Type B pancreatic cell (in vitro differentiated cells): Measurements from ENCODE around the gene ACTL7A. TPM values are rescaled to one million over a fixed set of nuclear protein-coding genes. Genes with fewer than 3 reads are reported as not detected.

Experiments used
- DNase-seq: peaks from one replicate; pipeline ENCODE4 v3.0.0; 2021; ENCODE audit warnings: mixed read lengths; ENCODE audit not compliant: unreplicated experiment; ENCODE audit errors: extremely low spot score
- H3K27ac Mint-ChIP-seq: 2 replicates; pipeline ENCODE4 v1.8.0; 2021; ENCODE audit warnings: mild to moderate bottlenecking, mixed read lengths
- H3K27me3 Mint-ChIP-seq: 2 replicates; pipeline ENCODE4 v1.8.0; 2021; ENCODE audit warnings: mixed read lengths
- H3K36me3 Mint-ChIP-seq: 2 replicates; pipeline ENCODE4 v1.8.0; 2021; ENCODE audit warnings: mixed read lengths
- H3K4me1 Mint-ChIP-seq: one replicate; pipeline ENCODE4 v1.8.0; 2021; ENCODE audit warnings: mixed read lengths; ENCODE audit not compliant: unreplicated experiment
- H3K4me3 Mint-ChIP-seq: 2 replicates; pipeline ENCODE4 v1.8.0; 2021; ENCODE audit warnings: mild to moderate bottlenecking, mixed read lengths
- H3K9me3 Mint-ChIP-seq: 2 replicates; pipeline ENCODE4 v1.8.0; 2021; ENCODE audit warnings: mixed read lengths
- total RNA-seq: library from RNA; stranded (reverse); gene quantifications from 2 replicates; pipeline ENCODE4 v1.2.1, GENCODE V29; 2021; ENCODE audit warnings: low replicate concordance
- TF ChIP-seq, protein P1 (sequence below): fragments of 200-600 bp; sonication (generic); conservative IDR thresholded peaks from 2 replicates; pipeline ENCODE4 v1.5.0; 2021; ENCODE audit warnings: antibody characterized with exemption, mild to moderate bottlenecking

ACTL7A gene
- total RNA-seq, 1 donor from 2014 or later: not detected

DNA sequence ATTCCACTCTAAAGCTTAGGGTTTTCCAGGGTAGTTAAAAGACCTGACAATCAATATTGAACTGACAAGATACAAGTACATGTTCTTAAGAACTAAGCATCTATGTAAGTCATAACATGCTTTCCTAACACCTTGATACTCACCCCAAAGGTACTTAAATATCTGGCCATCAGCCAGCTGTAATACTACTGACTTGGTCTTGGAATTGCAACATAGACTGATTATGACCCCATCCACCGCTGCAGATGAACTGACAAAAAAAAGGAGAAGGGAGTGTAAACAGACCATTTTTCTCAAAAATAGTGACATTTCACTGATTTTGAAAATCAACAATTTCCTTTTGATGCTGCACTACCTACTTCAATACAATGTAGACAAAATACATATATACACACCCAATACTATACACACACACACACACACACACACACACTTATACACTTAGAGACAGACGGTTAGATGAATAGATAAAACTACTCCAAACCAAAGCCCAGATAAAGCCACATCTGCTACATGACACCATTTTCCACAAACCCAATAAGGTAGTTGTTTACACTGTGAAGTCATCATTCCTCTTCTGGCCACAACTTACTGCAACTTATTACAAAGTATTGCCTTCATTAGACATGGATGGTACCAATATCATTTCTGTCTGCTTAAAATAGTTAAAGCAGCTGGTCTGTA lies 41.5 kb downstream of the ACTL7A start:
- Mint-ChIP-seq H3K27ac (no peak overlapping the region), H3K4me3 (no peak overlapping the region), H3K4me1 (peaks cover 6% of the 10 kb centered on the region), H3K27me3 (no peaks in the 10 kb centered on the region), H3K36me3 (peaks cover 36% of the 10 kb centered on the region), H3K9me3 (no peaks in the 10 kb centered on the region)
- no peak for DNase-seq
- TF ChIP-seq, protein P1, sequence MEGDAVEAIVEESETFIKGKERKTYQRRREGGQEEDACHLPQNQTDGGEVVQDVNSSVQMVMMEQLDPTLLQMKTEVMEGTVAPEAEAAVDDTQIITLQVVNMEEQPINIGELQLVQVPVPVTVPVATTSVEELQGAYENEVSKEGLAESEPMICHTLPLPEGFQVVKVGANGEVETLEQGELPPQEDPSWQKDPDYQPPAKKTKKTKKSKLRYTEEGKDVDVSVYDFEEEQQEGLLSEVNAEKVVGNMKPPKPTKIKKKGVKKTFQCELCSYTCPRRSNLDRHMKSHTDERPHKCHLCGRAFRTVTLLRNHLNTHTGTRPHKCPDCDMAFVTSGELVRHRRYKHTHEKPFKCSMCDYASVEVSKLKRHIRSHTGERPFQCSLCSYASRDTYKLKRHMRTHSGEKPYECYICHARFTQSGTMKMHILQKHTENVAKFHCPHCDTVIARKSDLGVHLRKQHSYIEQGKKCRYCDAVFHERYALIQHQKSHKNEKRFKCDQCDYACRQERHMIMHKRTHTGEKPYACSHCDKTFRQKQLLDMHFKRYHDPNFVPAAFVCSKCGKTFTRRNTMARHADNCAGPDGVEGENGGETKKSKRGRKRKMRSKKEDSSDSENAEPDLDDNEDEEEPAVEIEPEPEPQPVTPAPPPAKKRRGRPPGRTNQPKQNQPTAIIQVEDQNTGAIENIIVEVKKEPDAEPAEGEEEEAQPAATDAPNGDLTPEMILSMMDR: no peak

DNA sequence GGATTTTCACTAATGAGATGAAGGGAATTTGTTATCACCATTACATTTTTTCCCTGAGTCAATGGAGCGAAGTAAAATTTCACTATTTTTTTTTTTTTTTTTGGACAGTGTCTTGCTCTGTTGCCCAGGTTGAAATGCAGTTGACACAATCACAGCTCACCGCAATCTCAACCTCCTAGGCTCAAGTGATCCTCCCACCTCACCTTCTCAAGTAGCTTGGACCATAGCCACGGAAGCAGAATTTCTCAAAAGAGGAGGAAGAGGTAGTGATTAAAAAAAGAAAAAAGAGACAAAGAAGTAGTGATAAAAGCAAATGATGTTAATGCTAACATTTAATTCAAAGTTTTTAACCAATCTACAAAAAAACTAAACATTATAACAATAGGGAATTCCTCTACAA lies 42.1 kb downstream of the ACTL7A start:
- no peak overlapping the region for H3K4me3 Mint-ChIP-seq
- H3K9me3 Mint-ChIP-seq: no peaks in the 10 kb centered on the region
- no peak overlapping the region for H3K27ac Mint-ChIP-seq
- peaks cover 41% of the 10 kb centered on the region for H3K36me3 Mint-ChIP-seq
- H3K27me3 Mint-ChIP-seq: no peaks in the 10 kb centered on the region
- no peak for DNase-seq
- peaks cover 6% of the 10 kb centered on the region for H3K4me1 Mint-ChIP-seq
- TF ChIP-seq, protein P1: no peak

DNA sequence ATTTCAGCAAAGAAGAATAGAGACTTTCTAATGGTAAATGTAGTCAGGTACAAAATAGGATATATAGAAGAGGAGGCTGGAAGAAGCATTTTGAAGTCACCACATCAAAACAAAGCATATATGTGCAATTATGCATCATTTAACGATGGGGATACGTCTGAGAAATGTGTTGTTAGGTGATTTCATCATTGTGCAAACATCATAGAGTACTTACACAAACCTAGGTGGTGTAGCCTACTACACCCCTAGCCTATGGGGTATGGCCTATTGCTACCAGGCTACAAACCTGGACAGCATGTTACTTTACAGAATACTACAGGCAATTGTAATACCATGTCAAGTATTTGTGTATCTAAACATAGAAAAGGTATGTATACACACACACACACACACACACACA lies 43.4 kb downstream of the ACTL7A start:
- Mint-ChIP-seq H3K9me3 (no peaks in the 10 kb centered on the region), H3K4me1 (peaks cover under 1% of the 10 kb centered on the region), H3K4me3 (no peak overlapping the region), H3K27me3 (no peaks in the 10 kb centered on the region), H3K27ac (no peak overlapping the region), H3K36me3 (peaks cover 45% of the 10 kb centered on the region)
- no peak for DNase-seq
- TF ChIP-seq, protein P1: no peak

DNA sequence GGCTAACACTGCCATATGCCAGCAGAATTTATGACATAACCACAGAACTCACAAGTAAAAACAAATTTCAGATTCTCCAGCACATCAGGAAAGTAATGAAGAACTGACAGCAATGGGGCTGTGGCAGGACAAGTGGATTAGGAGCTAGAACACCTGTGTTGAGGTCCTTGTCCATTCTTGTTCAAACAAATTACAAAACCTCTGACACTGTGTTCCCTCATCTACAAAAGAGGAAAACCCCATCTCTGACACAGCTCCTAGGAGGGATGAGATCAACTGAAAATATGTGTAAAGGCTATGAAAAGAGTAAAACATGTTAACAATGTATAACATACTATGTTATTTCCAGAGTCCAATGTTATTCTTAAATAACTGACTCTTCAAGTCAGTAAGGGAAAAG lies 48.3 kb downstream of the ACTL7A start:
- H3K4me1 Mint-ChIP-seq: no peaks in the 10 kb centered on the region
- H3K27ac Mint-ChIP-seq: peak overlapping the region; percentile 83
- H3K36me3 Mint-ChIP-seq: peaks cover 38% of the 10 kb centered on the region
- no peaks in the 10 kb centered on the region for H3K27me3 Mint-ChIP-seq
- TF ChIP-seq, protein P1: no peak
- H3K9me3 Mint-ChIP-seq: no peaks in the 10 kb centered on the region
- H3K4me3 Mint-ChIP-seq: no peak overlapping the region
- DNase-seq: no peak

DNA sequence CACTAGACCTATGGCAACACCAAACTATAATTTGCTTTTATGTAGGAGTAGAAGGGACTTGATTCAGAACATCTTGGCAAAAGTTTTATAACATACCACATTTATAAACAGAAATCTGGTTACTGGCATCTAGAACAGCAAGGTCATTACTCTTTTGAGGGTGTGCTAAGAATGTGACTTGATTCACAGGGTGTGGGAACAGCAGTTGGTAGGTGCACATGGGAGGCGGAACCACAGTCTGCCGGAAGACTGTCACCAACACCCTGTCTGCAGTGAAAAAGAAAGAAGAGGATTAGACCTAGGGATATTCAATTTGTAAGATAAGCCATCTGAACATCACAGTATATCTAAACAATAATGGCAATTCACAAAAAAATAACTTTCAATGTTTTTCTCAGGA lies 48.8 kb downstream of the ACTL7A start:
- DNase-seq: no peak
- H3K4me3 Mint-ChIP-seq: peak overlapping the region; percentile 26
- TF ChIP-seq, protein P1: no peak
- H3K9me3 Mint-ChIP-seq: no peaks in the 10 kb centered on the region
- no peaks in the 10 kb centered on the region for H3K4me1 Mint-ChIP-seq
- peaks cover 40% of the 10 kb centered on the region for H3K36me3 Mint-ChIP-seq
- H3K27me3 Mint-ChIP-seq: no peaks in the 10 kb centered on the region
- peak overlapping the region; percentile 83 for H3K27ac Mint-ChIP-seq
